ENCODE results near the gene NMRK1.

Gene NMRK1

GRCh38 chr9:75054368-75055001 lies 33.5 kb downstream of the NMRK1 start:
- DNase-seq: peak; percentile 11

GRCh38 chr9:75053869-75054268 lies 34.1 kb downstream of the NMRK1 start:
- DNase-seq: no peak

GRCh38 chr9:75051285-75051684 lies 36.7 kb downstream of the NMRK1 start:
- DNase-seq: no peak

GRCh38 chr9:75047506-75047905 lies 40.4 kb downstream of the NMRK1 start:
- DNase-seq: no peak

GRCh38 chr9:75046725-75047345 lies 41.1 kb downstream of the NMRK1 start:
- DNase-seq: no peak

GRCh38 chr9:75041041-75041440 lies 46.9 kb downstream of the NMRK1 start:
- peak; percentile 73 for DNase-seq

GRCh38 chr9:75039801-75040200 lies 48.2 kb downstream of the NMRK1 start:
- peak; percentile 25 for DNase-seq

GRCh38 chr9:75039009-75039408 lies 48.9 kb downstream of the NMRK1 start:
- DNase-seq: peak; percentile 98

- no peak for DNase-seq
Observed at GRCh38 chr9:75036793-75037192, 51.2 kb downstream of the NMRK1 start.

- DNase-seq: peak; percentile 30
Observed at GRCh38 chr9:75033791-75034473, 54.0 kb downstream of the NMRK1 start.

GRCh38 chr9:75027187-75028107 lies 60.5 kb downstream of the NMRK1 start:
- peak; percentile 47 for DNase-seq

- no peak for DNase-seq
Observed at GRCh38 chr9:75023846-75024245, 64.1 kb downstream of the NMRK1 start.

GRCh38 chr9:75019654-75020053 lies 68.3 kb downstream of the NMRK1 start:
- DNase-seq: no peak

- DNase-seq: no peak
Observed at GRCh38 chr9:75019022-75019421, 68.9 kb downstream of the NMRK1 start.

GRCh38 chr9:75017378-75017777 lies 70.6 kb downstream of the NMRK1 start:
- DNase-seq: no peak

GRCh38 chr9:75013735-75014134 lies 74.2 kb downstream of the NMRK1 start:
- no peak for DNase-seq
